Measurements from ENCODE around the gene TP63.
"Not testable (repeated sequence)": the region's sequence is repeated elsewhere in the genome, so short reads cannot be mapped to it uniquely, and the experiment has no call there.

The TP63 gene

DNA sequence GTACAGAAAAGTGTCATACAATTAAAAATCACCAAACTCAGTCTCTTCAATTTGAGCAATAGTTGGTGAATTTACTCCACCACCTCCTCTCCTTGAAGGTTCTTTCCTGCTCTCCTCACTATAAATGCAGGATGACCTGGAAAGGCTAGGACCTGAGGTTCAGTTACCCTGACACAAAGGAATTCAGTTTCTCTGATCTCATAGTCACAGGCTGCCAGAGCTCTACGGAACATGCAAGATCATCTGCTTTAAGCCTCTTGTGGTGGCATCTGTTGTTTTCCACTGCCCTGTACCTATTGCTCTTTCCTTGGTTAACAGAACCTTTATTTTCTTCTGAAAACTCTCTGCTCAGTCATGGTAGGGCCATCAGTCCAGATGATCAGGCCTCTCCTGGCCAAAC, 4.9 kb upstream of the TP63 start:
- DNase-seq, result no peak

DNA sequence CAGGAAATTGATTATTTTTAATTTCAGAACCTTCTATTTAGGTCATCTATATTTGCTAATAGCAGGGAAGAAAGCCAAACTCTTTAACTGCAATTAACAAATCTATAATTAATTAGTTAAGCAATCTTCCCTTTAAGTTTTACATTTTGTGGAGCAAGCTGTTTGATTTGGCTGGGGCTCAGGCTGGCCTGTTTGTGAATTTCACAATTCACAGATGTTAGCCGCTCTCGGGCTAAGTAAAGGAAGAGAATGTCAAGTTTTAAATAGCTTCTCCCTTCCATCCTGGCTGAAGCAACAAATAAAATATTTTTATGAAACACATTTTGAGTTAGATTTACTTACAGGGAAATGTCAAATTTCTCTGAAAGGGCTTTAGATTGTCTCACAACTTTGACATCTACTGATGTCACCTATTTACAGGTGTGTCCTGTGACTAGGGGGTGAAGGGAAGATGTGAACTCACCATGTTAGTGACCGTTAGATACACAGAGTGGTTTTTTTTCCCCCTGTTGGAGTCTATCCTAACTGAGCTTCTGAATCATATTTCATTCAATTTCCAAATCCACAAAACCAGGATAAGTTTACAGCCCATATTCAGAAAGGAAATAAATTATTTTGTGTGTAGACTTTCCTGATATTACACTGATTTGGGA, 1.3 kb upstream of the TP63 start:
- DNase-seq, result no peak

DNA sequence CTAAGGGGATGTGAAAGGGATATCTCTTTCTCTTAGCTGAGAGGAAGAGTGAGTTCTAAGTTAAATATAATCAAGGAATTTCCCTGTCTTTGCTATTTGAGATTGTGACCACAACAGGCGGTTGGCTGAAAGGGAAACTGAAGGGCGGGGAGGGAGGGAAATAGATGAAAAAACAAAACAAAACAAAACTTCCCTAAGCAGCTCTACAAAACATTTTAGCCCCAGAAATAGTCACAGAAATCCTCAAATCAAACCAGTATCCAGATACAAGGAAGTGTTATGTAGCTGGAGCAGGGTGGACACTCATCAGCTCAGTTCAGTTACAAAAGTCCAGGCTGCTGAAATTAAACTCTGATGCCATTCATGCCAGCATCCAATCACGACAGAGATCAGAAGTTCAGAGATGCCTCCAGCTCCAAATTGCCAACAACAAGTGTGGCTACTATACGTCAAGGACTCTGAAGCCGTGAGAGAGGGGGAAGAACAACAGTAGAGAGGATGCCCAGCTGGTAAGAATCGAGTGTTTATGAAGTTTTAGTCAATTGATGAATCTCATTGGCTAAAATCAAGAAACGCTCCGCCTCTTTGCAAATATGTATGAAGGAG, 319 bp upstream of the TP63 start:
- DNase-seq, result no peak

DNA sequence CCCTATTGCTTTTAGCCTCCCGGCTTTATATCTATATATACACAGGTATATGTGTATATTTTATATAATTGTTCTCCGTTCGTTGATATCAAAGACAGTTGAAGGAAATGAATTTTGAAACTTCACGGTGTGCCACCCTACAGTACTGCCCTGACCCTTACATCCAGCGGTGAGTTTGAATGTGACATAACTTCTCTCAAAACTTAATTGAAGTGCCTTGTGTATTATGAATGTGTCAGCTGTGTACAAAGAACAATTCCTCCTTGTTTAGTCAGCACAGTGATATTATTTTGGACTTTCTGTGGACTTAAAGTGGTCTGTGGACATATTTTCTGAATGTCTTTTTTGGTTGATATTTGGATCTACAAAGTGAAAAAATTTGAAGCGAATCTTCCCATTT, 220 bp downstream of the TP63 start:
- DNase-seq, result no peak

DNA sequence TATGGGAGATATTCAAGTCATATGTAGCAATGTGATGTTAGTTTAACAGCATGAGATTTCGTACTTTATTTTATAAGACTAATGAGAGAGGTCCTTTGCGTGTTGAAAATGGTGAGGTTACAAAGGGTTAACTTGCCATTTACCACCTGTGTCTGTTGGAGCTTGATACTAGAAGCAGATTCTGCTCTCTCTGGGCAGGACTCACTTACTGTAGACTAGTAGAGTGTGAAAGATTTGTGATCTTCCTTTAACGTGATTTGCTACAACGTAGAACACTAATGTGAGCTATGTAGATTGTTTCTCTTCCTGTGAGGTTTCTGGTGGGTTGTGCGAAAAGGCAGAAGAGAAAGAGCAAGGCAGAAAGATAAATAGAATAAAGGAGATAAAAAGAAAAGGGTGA, 1.1 kb downstream of the TP63 start:
- no peak for DNase-seq

DNA sequence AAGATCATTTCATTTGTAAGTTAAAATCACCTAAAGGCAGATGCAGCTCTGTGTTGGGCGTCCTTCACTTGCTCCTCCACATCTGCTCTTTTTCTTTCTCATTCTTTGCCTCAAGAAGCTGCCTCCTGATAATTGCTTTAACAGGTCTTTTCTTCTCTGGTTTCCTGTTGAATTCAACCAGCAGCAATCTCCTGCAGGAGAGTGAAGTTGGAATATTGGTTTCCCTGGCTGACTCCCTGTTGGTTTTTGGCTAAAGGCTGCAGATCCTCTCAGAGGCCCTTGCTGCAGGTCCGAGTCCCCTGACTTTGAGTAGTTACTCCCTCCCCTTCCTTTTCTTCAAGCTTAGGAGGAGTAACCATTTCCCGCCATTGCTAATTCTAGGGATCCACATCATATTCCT, 4.2 kb downstream of the TP63 start:
- no peak for DNase-seq

DNA sequence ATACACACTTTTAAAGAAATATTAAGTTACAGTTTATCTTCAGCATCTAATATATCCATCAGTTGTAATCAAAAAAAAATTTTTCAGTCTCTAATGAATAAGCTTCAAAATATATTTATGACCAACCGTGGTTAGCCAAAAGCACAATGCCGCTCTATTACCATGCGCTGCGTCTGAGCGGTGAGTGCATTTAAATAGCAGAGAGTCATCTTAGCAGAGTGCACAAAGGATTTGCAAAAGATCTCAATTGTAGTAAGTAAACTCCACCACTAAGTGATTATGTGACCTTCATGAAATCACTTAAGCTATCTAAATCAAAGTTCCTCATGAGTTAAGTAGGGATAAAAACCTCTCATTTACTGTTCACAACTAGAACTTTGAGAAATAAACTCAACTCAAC, 4.9 kb downstream of the TP63 start:
- DNase-seq, result no peak

DNA sequence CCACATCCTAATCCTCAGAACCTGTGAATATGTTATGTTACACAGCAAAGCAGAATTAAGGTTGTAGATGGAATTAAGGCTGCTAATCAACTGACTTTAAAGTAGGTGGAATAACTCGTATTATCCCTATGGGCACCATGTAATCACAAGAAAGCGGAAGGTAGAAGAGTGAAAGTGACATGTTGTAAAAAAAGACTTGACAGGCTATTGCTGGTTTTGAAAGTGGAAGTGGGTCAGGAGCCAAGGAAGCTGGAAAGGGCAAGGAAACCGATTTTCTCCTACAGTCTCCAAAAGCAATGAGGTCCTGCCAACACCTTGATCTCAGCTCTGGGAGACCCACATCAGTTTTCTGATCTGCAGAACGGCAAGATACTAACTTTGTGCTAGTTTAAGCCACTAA, 6.6 kb downstream of the TP63 start:
- DNase-seq, result no peak

DNA sequence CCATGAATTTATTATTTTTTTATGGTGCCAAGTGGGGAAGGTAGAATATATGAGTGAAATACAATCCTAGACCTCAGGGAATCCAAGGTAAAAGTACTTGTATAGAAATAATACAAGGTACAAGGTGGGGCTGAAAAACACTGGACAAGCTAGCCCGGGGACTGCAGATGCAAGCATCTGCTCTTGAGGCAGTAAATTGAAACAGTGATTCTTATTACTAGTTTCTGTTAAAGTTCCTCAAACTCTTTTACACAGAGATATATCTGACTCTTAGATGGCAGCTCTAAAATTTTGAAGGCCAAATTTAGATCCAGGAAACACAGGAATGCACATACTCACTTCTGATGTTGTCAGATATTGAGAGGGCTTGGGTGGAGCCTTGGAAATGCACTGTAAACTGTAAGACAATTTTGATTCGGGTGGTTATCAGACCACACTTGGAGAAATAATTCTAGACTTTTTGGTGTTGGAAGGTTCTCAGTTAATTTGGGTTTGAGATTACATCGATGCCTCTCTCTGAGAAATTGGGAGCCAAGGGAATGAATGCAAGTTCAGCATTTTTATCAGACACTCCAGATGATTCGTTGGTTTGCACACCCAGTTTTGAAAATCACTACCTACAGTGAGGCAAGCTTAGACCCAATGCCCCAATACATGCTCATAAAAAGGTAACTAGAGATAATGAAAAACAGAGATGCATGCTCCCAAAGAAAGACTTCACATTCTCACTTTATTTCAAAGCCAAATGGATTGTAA, 7.3 kb downstream of the TP63 start:
- DNase-seq, result no peak

DNA sequence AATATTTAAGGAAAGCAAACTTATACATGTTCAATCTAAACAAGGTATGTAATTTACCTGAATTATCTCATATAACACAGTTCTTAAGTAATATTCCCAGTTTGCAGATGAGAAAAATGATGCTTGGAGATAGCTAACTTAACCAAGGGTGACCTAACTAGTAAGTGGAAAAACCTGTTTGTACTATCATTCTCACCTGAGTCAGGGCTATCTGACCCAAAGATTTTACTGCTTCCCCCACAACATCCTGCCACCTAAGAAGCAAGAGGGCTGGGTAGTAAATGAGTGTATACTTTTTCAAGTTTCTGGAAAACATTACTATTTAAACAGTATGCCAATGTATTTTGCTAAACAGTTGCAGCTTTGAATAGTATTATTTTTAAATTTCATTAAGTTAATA, 10.6 kb downstream of the TP63 start:
- DNase-seq, result no peak

DNA sequence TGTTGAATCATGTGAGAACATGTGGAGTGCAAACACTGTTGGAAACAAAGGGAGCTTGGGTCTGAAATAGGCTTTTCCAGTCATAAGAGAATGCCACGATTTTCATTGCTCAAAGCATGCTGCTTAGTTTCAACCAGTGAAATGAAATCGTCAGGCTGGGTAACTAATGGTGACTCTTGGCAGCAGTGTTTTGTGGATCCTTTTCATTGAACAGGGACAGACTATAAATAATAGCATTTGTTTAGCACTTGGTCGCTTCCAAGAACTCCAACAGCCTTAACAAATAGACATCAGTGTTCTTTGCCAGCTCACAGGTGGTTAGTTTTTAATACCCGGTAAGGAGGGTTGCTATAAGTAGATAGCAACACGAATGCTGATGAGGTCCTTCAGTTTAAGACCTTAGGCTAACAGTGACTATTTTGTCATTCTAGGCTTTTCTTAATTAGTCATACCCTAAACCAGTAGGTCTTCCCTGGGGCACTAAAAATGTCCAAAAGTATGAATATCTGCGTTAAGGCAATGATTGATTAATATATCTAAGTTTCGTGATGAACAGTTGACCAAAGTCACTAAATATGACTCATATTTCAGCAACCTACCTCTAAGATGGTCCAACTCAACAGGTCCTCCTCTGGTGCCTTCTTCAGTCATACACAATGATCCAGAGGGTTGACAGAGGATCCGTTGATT, 15.8 kb downstream of the TP63 start:
- DNase-seq, result no peak

DNA sequence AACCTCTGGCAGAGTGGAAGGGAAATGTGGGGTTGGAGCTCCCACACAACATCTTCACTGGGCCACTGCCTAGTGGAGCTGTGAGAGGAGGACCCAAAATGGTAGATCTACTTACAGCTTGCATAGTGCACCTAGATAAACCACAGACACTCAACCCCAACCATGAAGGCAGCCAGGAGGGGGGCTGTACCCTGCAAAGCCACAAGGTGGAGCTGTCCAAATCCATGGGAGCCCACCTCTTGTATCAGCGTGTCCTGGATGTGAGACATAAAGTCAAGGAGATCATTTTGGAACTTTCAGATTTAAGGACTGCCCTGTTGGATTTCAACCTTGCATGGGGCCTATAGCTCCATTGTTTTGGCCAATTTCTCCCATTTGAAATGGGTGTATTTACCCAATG, 20.9 kb downstream of the TP63 start:
- DNase-seq, result no peak

DNA sequence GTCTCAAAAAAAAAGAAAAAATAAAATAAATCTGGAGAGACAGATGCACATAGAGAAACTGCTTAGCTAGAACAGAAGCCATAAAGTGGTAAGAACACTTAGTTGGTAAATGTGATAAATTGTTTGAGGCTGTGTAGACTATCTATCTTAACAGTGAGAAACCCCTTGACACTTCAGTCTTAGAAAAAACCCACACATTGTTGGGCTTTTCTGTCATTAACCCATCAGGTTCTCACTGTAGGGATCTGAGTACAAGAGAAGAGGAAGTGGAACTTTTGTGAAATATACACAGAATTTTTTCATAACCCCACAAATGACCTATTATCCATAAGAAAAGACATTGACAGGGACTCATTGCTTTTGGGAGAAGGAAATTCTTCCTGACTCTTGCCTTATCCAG, 24.4 kb downstream of the TP63 start:
- no peak for DNase-seq

DNA sequence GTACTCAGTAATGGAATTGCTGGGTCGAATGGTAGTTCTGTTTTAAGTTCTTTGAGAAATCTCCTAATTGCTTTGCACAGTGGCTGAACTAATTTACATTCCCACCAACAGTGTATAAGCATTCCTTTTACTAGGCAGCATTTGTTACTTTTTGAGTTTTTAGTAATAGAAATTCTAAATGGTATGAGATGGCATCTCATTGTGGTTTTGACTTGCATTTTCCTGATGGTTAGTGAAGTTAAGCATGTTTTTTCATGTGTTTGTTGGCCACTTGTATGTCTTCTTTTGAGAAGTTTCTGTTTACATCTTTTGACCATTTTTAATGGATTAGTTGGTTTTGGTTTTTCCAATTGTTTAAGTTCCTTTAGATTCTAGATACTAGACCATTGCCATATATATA, 28.4 kb downstream of the TP63 start:
- DNase-seq, result no peak

DNA sequence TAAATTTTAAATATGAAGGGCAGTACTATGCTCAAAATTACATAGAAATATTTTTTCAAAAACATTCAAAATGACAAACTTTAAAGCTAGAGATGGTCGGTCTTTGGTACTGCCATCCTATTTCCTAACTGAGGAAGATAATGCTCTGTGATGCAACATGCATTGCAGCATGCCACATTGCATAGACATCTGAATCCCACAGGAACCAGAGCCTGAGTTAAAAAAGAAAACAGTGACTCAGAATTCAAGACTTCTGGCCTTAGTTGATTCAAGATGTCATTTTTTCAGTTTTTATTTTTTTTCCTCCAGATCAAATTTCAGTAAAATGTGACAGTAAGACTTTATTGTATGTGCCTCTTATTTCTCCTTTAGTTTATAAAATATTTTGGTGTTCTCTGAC, 33.1 kb downstream of the TP63 start:
- DNase-seq, result no peak

DNA sequence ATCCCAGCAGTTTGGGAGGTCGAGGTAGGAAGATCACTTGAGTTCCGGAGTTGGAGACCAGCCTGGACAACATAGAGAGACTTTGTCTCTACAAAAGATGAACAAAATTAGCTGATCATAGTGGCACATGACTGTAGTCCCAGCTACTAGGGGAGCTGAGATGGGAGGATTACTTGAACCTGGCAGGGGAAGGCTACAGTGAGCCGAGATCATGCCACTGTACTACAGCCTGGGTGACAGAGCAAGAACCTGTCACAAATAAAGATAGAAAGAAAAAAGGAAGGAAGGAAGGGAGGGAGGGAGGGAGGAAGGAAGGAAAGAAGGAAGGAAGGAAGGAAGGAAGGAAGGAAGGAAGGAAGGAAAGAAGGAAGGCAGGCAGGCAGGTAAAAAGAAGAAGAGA, 41.2 kb downstream of the TP63 start:
- not testable (repeated sequence) for DNase-seq

DNA sequence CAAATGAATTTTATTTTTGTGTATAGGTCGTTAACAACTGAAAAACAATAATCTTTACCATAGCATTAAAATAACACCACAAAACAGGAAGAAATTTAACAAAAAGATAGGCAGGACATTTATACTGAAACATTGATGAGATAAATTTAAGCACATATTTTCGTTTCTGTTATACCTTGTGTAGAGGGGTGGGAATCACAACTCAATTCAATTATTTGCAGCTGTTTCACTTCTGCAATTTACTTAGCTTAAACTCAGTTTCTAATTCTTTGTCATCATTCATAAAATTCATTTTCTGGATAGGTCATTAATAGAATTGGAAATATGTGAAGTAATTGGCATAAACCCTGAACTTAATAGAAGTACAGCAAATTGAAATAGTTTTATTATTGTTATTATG, 42.3 kb downstream of the TP63 start:
- DNase-seq, result no peak

DNA sequence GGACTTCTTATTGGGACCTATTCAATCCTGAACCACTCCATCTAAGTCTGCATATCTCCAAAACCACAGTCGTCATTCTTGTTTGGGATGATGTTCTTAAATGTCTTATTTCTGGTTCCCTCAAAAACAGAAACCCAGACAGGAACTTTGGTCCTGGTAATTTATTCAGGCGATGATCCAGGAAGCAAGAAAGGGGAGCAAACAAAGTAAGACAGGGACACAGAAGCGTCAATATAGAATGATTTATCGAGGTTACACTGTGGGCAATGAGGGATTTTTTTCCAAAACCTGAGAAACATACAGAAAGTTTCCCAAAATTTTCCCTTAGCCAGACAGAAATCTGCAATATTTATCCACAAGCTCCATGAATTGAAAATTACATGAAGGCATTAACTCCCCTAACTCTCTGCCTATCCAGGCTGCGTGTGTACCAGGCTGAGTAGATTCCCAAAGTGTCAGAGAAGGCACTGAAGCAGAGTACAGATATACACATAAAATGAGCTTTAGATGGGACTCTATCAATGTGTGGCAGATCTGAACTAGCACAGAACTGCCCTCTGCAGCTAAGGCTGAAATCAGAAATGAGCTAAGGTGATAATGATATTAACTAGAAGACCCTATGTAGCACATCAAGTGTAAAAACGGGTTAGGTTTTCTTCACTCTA, 43.2 kb downstream of the TP63 start:
- DNase-seq, result no peak

DNA sequence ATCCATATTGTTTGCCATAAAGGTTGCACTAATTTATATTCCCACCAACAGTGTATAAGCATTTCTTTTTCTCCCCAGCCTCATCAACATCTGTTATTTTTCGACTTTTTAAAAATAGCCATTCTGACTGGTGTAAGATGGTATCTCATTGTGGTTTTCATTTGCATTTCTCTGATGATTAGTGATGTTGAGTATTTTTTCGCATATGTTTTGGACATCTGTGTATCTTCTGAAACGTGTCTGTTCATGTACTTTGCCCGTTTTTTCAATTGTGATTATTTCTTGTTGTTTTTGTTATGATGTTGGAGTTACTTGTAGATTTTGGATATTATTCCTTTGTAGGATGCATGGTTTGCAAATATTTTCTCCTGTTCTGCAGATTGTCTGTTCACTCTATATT, 46.5 kb downstream of the TP63 start:
- DNase-seq, result no peak

DNA sequence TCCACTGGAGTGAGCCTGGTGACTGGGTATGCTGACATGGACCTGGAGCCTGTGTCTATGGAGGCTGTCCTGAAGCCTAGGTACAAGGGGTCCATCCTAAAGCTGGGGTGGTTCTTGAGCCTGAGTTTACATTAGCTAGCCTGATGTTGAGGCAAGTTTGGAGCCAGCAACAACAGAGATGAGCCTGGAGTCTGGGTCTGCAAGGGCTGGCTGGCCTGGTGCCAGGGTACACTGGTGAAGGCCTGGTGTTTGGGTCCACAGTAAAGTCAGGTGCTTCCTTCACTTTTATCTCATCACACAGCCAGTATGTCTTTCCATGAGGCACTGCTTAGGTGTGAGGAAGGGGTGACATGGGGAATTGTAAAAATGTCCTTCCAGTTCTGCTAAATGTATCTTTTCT, 49.5 kb downstream of the TP63 start:
- DNase-seq, result no peak

DNA sequence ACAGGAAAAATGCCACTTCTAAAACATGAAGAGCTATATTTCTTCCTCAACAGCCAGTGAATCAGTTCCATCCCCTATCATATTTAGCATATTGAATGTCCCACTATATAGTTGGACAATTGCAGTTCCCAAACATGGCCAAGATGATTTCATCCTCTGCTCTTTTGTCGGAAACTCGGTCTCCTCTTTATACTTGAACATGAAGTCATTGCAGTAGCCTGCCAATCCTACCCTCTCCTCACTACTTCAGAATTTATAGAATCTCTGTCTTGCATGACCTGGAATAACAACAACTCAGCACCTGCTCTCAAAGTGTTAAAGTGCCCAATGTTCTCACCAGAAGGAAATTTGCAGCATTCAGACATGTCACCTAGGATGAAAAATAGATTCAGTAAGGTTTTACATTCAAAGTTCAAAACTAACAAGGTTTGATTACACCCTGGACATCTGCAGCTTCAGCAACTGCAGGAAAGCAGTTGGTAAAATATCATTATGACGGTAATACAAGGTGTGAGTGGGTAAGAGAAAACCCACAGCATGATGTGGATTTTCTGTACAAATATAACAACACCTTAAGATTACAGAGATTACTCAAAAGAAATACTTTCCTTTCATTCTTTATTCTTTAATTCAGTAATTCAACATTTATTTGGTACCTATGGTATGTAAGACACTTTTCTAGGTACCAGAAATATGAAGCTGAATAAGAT, 52.5 kb downstream of the TP63 start:
- DNase-seq, result no peak

DNA sequence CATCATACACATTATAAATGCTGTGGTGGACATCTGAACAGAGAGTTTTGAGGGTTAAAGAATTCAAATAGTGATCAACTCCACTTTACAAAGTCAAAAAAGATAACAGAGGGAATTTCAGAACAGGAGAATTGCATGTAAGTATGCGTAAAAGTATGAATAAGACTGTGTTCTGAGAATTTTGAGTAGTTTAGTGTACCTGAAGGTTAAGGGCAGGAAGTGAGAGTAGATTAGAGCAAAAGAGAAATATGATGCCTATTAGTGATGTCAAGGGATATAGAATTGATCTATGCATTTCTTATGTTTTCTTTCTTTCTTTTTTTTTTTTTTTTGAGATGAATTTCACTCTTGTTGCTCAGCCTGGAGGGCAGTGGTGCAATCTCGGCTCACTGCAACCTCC, 53.1 kb downstream of the TP63 start:
- no peak for DNase-seq

DNA sequence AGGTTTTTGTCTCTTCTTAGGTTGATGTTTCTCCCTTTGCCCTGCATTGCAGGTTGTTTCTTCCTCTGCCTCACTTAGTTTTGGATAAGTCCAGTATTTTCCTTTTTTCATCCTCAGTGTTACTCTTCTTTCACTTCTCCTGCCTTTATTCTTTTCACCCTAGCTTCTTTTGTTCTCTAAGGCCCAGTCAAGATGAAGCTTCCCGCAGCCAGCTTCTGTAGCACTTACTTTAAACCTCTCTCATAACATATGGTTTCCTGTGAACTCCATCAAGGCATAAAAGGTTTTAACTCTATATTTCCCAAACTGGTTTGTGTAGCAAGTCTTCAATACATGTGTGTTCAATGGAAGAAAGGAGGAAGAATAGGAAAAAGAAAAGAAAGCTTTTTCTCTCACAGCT, 54.1 kb downstream of the TP63 start:
- no peak for DNase-seq
